IPS-20b (cell line): ENCODE results near the gene APRT.

Source experiments
- H3K27ac ChIP-seq: one replicate; pipeline ENCODE4 v1.5.1; 2013; ENCODE audit warnings: low read length
- H3K27me3 ChIP-seq: 2 replicates; pipeline ENCODE4 v1.6.1; 2013; ENCODE audit warnings: mild to moderate bottlenecking, low read length, inconsistent platforms; ENCODE audit not compliant: insufficient read depth
- H3K36me3 ChIP-seq: 2 replicates; pipeline ENCODE4 v1.6.1; 2013; ENCODE audit warnings: low read depth, mild to moderate bottlenecking, inconsistent platforms, low read length, moderate library complexity; ENCODE audit not compliant: insufficient read depth
- H3K4me1 ChIP-seq: 2 replicates; pipeline ENCODE4 v1.6.1; 2013; ENCODE audit warnings: mild to moderate bottlenecking, control low read depth, inconsistent platforms, low read length, moderate library complexity; ENCODE audit not compliant: insufficient read depth
- H3K4me3 ChIP-seq: 2 replicates; pipeline ENCODE4 v1.5.1; 2013; ENCODE audit warnings: mild to moderate bottlenecking, low read length, inconsistent platforms
- H3K9ac ChIP-seq: 2 replicates; pipeline ENCODE4 v1.6.1; 2013; ENCODE audit warnings: low read depth, mild to moderate bottlenecking, inconsistent platforms, low read length, moderate library complexity
- H3K9me3 ChIP-seq: 2 replicates; pipeline ENCODE4 v1.6.1; 2013; ENCODE audit warnings: mild to moderate bottlenecking, low read depth, low read length, inconsistent platforms; ENCODE audit not compliant: insufficient read depth

The APRT gene

GRCh38 chr16:88853325-88853941 lies 41.7 kb upstream of the APRT start:
- H3K27ac ChIP-seq: no peak overlapping the region

GRCh38 chr16:88851616-88852015 lies 39.9 kb upstream of the APRT start:
- Histone ChIP-seq H3K9ac (no peak overlapping the region), H3K27me3 (no peaks in the 10 kb centered on the region), H3K36me3 (no peaks in the 10 kb centered on the region), H3K4me3 (no peak overlapping the region), H3K9me3 (no peaks in the 10 kb centered on the region), H3K4me1 (no peaks in the 10 kb centered on the region), H3K27ac (no peak overlapping the region)

More at GRCh38 chr16:88853325-88853941, 41.7 kb upstream of the APRT start:
- Histone ChIP-seq H3K36me3 (peaks cover under 1% of the 10 kb centered on the region; the same call in 1 of the 2 replicates), H3K9me3 (no peaks in the 10 kb centered on the region), H3K4me3 (no peak overlapping the region), H3K9ac (no peak overlapping the region), H3K27me3 (no peaks in the 10 kb centered on the region), H3K4me1 (no peaks in the 10 kb centered on the region)

- no peaks in the 10 kb centered on the region for H3K9me3 ChIP-seq
- no peaks in the 10 kb centered on the region for H3K27me3 ChIP-seq
- no peak overlapping the region for H3K4me3 ChIP-seq
- no peaks in the 10 kb centered on the region for H3K4me1 ChIP-seq
- no peak overlapping the region for H3K9ac ChIP-seq
- no peaks in the 10 kb centered on the region for H3K36me3 ChIP-seq
- H3K27ac ChIP-seq: no peak overlapping the region
These were observed 38.9 kb upstream of the APRT start for GRCh38 chr16:88850531-88851199.

- H3K9ac ChIP-seq: no peak overlapping the region
These were observed 36.8 kb upstream of the APRT start for GRCh38 chr16:88848557-88848956.

GRCh38 chr16:88847654-88848053 lies 35.9 kb upstream of the APRT start:
- Histone ChIP-seq H3K9me3 (no peaks in the 10 kb centered on the region), H3K27ac (no peak overlapping the region), H3K9ac (no peak overlapping the region), H3K4me1 (no peaks in the 10 kb centered on the region), H3K4me3 (no peak overlapping the region), H3K36me3 (no peaks in the 10 kb centered on the region), H3K27me3 (no peaks in the 10 kb centered on the region)

More at GRCh38 chr16:88848557-88848956, 36.8 kb upstream of the APRT start:
- no peaks in the 10 kb centered on the region for H3K4me1 ChIP-seq
- no peaks in the 10 kb centered on the region for H3K27me3 ChIP-seq
- H3K36me3 ChIP-seq: no peaks in the 10 kb centered on the region
- no peak overlapping the region for H3K4me3 ChIP-seq
- no peaks in the 10 kb centered on the region for H3K9me3 ChIP-seq
- H3K27ac ChIP-seq: no peak overlapping the region

- no peak overlapping the region for H3K4me3 ChIP-seq
- no peaks in the 10 kb centered on the region for H3K4me1 ChIP-seq
- H3K36me3 ChIP-seq: no peaks in the 10 kb centered on the region
- H3K27me3 ChIP-seq: no peaks in the 10 kb centered on the region
- no peak overlapping the region for H3K27ac ChIP-seq
- H3K9me3 ChIP-seq: no peaks in the 10 kb centered on the region
- no peak overlapping the region for H3K9ac ChIP-seq
These were observed 34.4 kb upstream of the APRT start for GRCh38 chr16:88846088-88846487.

- Histone ChIP-seq H3K9me3 (no peaks in the 10 kb centered on the region), H3K4me1 (no peaks in the 10 kb centered on the region), H3K4me3 (no peak overlapping the region), H3K27me3 (no peaks in the 10 kb centered on the region), H3K27ac (no peak overlapping the region), H3K36me3 (0 out of 2 replicates have a peak, but pooled peaks cover 4% of the 10 kb centered on the region), H3K9ac (no peak overlapping the region)
These were observed 32.8 kb upstream of the APRT start for GRCh38 chr16:88844419-88845036.

- Histone ChIP-seq H3K9ac (no peak overlapping the region), H3K27me3 (no peaks in the 10 kb centered on the region), H3K9me3 (no peaks in the 10 kb centered on the region), H3K4me3 (no peak overlapping the region), H3K36me3 (0 out of 2 replicates have a peak, but pooled peaks cover 8% of the 10 kb centered on the region), H3K4me1 (no peaks in the 10 kb centered on the region), H3K27ac (no peak overlapping the region)
These were observed 31.5 kb upstream of the APRT start for GRCh38 chr16:88843256-88843655.

- no peak overlapping the region for H3K9ac ChIP-seq
- no peaks in the 10 kb centered on the region for H3K27me3 ChIP-seq
- H3K36me3 ChIP-seq: 0 out of 2 replicates have a peak, but pooled peaks cover 8% of the 10 kb centered on the region
- H3K9me3 ChIP-seq: no peaks in the 10 kb centered on the region
- H3K4me1 ChIP-seq: no peaks in the 10 kb centered on the region
- H3K27ac ChIP-seq: no peak overlapping the region
- no peak overlapping the region for H3K4me3 ChIP-seq
These were observed 31.1 kb upstream of the APRT start for GRCh38 chr16:88842806-88843205.

- Histone ChIP-seq H3K4me1 (no peaks in the 10 kb centered on the region), H3K27me3 (no peaks in the 10 kb centered on the region), H3K9me3 (no peaks in the 10 kb centered on the region), H3K9ac (no peak overlapping the region), H3K36me3 (0 out of 2 replicates have a peak, but pooled peaks cover 8% of the 10 kb centered on the region), H3K27ac (no peak overlapping the region), H3K4me3 (no peak overlapping the region)
These were observed 30.6 kb upstream of the APRT start for GRCh38 chr16:88842308-88842756.

- Histone ChIP-seq H3K4me1 (no peaks in the 10 kb centered on the region), H3K27ac (no peak overlapping the region), H3K9me3 (no peaks in the 10 kb centered on the region), H3K36me3 (0 out of 2 replicates have a peak, but pooled peaks cover 8% of the 10 kb centered on the region), H3K9ac (no peak overlapping the region), H3K4me3 (no peak overlapping the region), H3K27me3 (no peaks in the 10 kb centered on the region)
These were observed 30.0 kb upstream of the APRT start for GRCh38 chr16:88841521-88842307.
